SK-N-SH treated with all-trans-retinoic acid at 6 μM for 48 hours (cell line): ENCODE measurements around the gene KRT23.

Experiments
- ARNTL ChIP-seq: fragments of 450-650 bp; formaldehyde crosslinking; IDR thresholded peaks from 2 replicates; pipeline ENCODE4 v1.5.0; 2020; ENCODE audit warnings: low read depth, mild to moderate bottlenecking, moderate library complexity, borderline replicate concordance
- CREB5 ChIP-seq: fragments of 250-450 bp; sonication (Bioruptor Pico); IDR thresholded peaks from 2 replicates; pipeline ENCODE4 v1.5.1; 2020; ENCODE audit warnings: low read depth, mild to moderate bottlenecking, moderate library complexity
- CSDC2 ChIP-seq: fragments of 250-450 bp; sonication (Bioruptor Pico); IDR thresholded peaks from 2 replicates; pipeline ENCODE4 v1.5.0; 2020; ENCODE audit warnings: mild to moderate bottlenecking, moderate library complexity
- GLIS3 ChIP-seq: fragments of 250-450 bp; sonication (Bioruptor Pico); IDR thresholded peaks from 2 replicates; pipeline ENCODE4 v1.5.0; 2020; ENCODE audit warnings: mild to moderate bottlenecking, moderate library complexity
- PPARA ChIP-seq: fragments of 250-450 bp; sonication (Bioruptor Pico); IDR thresholded peaks from 2 replicates; pipeline ENCODE4 v1.5.0; 2020; ENCODE audit warnings: mild to moderate bottlenecking, borderline replicate concordance
- RARB ChIP-seq: fragments of 250-450 bp; sonication (Bioruptor Pico); IDR thresholded peaks from 2 replicates; pipeline ENCODE4 v1.8.0; 2021; ENCODE audit warnings: mild to moderate bottlenecking, moderate library complexity
- SNAI2 ChIP-seq: fragments of 250-450 bp; sonication (Bioruptor Pico); IDR thresholded peaks from 2 replicates; pipeline ENCODE4 v1.5.0; 2020; ENCODE audit warnings: mild to moderate bottlenecking, moderate library complexity
- ZFP3 ChIP-seq: fragments of 250-450 bp; sonication (Bioruptor Pico); IDR thresholded peaks from 2 replicates; pipeline ENCODE4 v1.5.0; 2020; ENCODE audit warnings: mild to moderate bottlenecking, moderate library complexity
- ZFP30 ChIP-seq: fragments of 450-650 bp; formaldehyde crosslinking; IDR thresholded peaks from 2 replicates; pipeline ENCODE4 v1.5.0; 2022; ENCODE audit warnings: mild to moderate bottlenecking, moderate library complexity
- ZNF565 ChIP-seq: fragments of 450-650 bp; formaldehyde crosslinking; conservative IDR thresholded peaks from 2 replicates; pipeline ENCODE4 v1.5.0; 2020; ENCODE audit warnings: low read depth, mild to moderate bottlenecking, moderate library complexity
- ZNF70 ChIP-seq: fragments of 450-650 bp; formaldehyde crosslinking; IDR thresholded peaks from 2 replicates; pipeline ENCODE4 v1.5.0; 2020; ENCODE audit warnings: mild to moderate bottlenecking, moderate library complexity
- ZNF8 ChIP-seq: fragments of 450-650 bp; formaldehyde crosslinking; IDR thresholded peaks from 2 replicates; pipeline ENCODE4 v1.5.0; 2020; ENCODE audit warnings: mild to moderate bottlenecking, moderate library complexity
- TF ChIP-seq, protein P1 (sequence below): fragments of 250-450 bp; sonication (Bioruptor Pico); IDR thresholded peaks from 2 replicates; pipeline ENCODE4 v1.8.0; 2020; ENCODE audit warnings: mild to moderate bottlenecking, moderate library complexity, borderline replicate concordance
- TF ChIP-seq, protein P2 (sequence below): fragments of 250-450 bp; sonication (Bioruptor Pico); IDR thresholded peaks from 2 replicates; pipeline ENCODE4 v1.8.0; 2021; ENCODE audit warnings: low read depth, mild to moderate bottlenecking, moderate library complexity, borderline replicate concordance

GRCh38 chr17:40879026-40879425, 58.4 kb downstream of the KRT23 start:
- TF ChIP-seq CREB5 (no peak), ZNF70 (CRISPR knock-in tag) (no peak), ZNF8 (CRISPR knock-in tag) (no peak), PPARA (CRISPR knock-in tag) (no peak), ZFP30 (CRISPR knock-in tag) (no peak), CSDC2 (CRISPR knock-in tag) (no peak), GLIS3 (no peak), ARNTL (CRISPR knock-in tag) (no peak), SNAI2 (CRISPR knock-in tag) (no peak), ZFP3 (no peak), ZNF565 (CRISPR knock-in tag) (no peak), RARB (CRISPR knock-in tag) (no peak)
- TF ChIP-seq, protein P1, sequence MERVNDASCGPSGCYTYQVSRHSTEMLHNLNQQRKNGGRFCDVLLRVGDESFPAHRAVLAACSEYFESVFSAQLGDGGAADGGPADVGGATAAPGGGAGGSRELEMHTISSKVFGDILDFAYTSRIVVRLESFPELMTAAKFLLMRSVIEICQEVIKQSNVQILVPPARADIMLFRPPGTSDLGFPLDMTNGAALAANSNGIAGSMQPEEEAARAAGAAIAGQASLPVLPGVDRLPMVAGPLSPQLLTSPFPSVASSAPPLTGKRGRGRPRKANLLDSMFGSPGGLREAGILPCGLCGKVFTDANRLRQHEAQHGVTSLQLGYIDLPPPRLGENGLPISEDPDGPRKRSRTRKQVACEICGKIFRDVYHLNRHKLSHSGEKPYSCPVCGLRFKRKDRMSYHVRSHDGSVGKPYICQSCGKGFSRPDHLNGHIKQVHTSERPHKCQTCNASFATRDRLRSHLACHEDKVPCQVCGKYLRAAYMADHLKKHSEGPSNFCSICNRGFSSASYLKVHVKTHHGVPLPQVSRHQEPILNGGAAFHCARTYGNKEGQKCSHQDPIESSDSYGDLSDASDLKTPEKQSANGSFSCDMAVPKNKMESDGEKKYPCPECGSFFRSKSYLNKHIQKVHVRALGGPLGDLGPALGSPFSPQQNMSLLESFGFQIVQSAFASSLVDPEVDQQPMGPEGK = no peak
- TF ChIP-seq, protein P2, sequence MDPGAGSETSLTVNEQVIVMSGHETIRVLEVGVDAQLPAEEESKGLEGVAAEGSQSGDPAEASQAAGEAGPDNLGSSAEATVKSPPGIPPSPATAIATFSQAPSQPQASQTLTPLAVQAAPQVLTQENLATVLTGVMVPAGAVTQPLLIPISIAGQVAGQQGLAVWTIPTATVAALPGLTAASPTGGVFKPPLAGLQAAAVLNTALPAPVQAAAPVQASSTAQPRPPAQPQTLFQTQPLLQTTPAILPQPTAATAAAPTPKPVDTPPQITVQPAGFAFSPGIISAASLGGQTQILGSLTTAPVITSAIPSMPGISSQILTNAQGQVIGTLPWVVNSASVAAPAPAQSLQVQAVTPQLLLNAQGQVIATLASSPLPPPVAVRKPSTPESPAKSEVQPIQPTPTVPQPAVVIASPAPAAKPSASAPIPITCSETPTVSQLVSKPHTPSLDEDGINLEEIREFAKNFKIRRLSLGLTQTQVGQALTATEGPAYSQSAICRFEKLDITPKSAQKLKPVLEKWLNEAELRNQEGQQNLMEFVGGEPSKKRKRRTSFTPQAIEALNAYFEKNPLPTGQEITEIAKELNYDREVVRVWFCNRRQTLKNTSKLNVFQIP = no peak
